ENCODE measurements around the gene NIF3L1. TPM values are rescaled to one million over a fixed set of nuclear protein-coding genes. Genes with fewer than 3 reads are reported as not detected.

The NIF3L1 gene
- total and polyA plus RNA-seq, 2 of the 13 experiments (the other 11 are each of a cell fraction or from before 2014, with no cell fraction given) = 67.9 to 75.2 TPM

DNA sequence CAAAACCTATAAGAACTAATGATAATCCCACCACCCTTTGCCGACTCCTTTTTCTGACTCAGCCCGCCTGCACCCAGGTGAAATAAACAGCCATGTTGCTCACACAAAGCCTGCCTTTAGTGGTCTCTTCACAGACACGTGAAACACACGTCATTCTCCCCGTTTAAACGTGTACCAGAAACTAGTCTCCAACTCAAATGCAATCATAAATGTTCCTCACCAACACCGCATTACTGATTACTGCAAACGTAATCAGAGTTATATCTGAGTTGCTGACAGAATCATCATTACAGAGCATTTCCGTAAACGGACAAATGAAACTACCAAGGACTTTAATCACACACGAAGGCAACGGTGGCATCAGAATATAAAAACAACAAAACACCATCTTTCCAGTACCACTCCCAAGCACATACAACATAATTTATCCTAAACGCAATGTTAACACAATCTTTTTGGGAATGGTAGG is 26.6 kb upstream of the NIF3L1 start (continued):
- no peak for TF ChIP-seq SUZ12 (IDR thresholded peaks at IDR 0.05; ENCODE audit: low read depth, low read length)
- 0 out of 2 replicates have a peak, but pooled peaks have one; percentile 18 for TF ChIP-seq TARDBP (CRISPR knock-in tag; IDR thresholded peaks at IDR 0.05)
- TF ChIP-seq NCOA1 (CRISPR knock-in tag; IDR thresholded peaks at IDR 0.05) = no peak
- TF ChIP-seq SNAI1 (CRISPR knock-in tag; IDR thresholded peaks at IDR 0.05; ENCODE audit: borderline replicate concordance) = no peak; the same call in 1 of the 2 replicates
- no peak for TF ChIP-seq ZBTB8A (CRISPR knock-in tag; IDR thresholded peaks at IDR 0.05; ENCODE audit: borderline replicate concordance, low read depth)
- no peak for TF ChIP-seq ATAD3A (CRISPR knock-in tag; IDR thresholded peaks at IDR 0.05)
- no peak for TF ChIP-seq PLRG1 (conservative IDR thresholded peaks at IDR 0.05)
- TF ChIP-seq, protein P1, sequence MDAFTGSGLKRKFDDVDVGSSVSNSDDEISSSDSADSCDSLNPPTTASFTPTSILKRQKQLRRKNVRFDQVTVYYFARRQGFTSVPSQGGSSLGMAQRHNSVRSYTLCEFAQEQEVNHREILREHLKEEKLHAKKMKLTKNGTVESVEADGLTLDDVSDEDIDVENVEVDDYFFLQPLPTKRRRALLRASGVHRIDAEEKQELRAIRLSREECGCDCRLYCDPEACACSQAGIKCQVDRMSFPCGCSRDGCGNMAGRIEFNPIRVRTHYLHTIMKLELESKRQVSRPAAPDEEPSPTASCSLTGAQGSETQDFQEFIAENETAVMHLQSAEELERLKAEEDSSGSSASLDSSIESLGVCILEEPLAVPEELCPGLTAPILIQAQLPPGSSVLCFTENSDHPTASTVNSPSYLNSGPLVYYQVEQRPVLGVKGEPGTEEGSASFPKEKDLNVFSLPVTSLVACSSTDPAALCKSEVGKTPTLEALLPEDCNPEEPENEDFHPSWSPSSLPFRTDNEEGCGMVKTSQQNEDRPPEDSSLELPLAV (CRISPR knock-in tag; conservative IDR thresholded peaks at IDR 0.05; ENCODE audit: low read depth) = no peak
- no peak for TF ChIP-seq MIER3 (CRISPR knock-in tag; IDR thresholded peaks at IDR 0.05; ENCODE audit: borderline replicate concordance)
- peak; percentile 78 for TF ChIP-seq ATF1 (CRISPR knock-in tag; IDR thresholded peaks at IDR 0.05)
- TF ChIP-seq MAFK (conservative IDR thresholded peaks at IDR 0.05 in 1 of 2, IDR thresholded peaks at IDR 0.05 in 1 of 2; ENCODE audit: low read length in 2 of 2) = no peak
- TF ChIP-seq ZNF33A (CRISPR knock-in tag; IDR thresholded peaks at IDR 0.05; ENCODE audit: borderline replicate concordance) = peak; percentile 52; the same call in 1 of the 2 replicates
- TF ChIP-seq, protein P2, sequence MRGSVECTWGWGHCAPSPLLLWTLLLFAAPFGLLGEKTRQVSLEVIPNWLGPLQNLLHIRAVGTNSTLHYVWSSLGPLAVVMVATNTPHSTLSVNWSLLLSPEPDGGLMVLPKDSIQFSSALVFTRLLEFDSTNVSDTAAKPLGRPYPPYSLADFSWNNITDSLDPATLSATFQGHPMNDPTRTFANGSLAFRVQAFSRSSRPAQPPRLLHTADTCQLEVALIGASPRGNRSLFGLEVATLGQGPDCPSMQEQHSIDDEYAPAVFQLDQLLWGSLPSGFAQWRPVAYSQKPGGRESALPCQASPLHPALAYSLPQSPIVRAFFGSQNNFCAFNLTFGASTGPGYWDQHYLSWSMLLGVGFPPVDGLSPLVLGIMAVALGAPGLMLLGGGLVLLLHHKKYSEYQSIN (CRISPR knock-in tag; IDR thresholded peaks at IDR 0.05; ENCODE audit: borderline replicate concordance) = no peak
- no peak for TF ChIP-seq NCOA2 (CRISPR knock-in tag; IDR thresholded peaks at IDR 0.05)
- no peak for TF ChIP-seq SPEN (CRISPR knock-in tag; IDR thresholded peaks at IDR 0.05; ENCODE audit: low read depth)
- TF ChIP-seq RNF2 (conservative IDR thresholded peaks at IDR 0.05; ENCODE audit: low read depth) = no peak
- no peak for TF ChIP-seq MYNN (CRISPR knock-in tag; IDR thresholded peaks at IDR 0.05; ENCODE audit: low read depth)
- no peak for TF ChIP-seq ZNF766 (CRISPR knock-in tag; IDR thresholded peaks at IDR 0.05; ENCODE audit: borderline replicate concordance)
- no peak for TF ChIP-seq ZNF83 (CRISPR knock-in tag; IDR thresholded peaks at IDR 0.05; ENCODE audit: borderline replicate concordance)
- TF ChIP-seq KLF15 (CRISPR knock-in tag; IDR thresholded peaks at IDR 0.05; ENCODE audit: borderline replicate concordance) = no peak
- TF ChIP-seq ZNF34 (CRISPR knock-in tag; IDR thresholded peaks at IDR 0.05; ENCODE audit: borderline replicate concordance) = no peak
- TF ChIP-seq, protein P3, sequence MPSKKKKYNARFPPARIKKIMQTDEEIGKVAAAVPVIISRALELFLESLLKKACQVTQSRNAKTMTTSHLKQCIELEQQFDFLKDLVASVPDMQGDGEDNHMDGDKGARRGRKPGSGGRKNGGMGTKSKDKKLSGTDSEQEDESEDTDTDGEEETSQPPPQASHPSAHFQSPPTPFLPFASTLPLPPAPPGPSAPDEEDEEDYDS (CRISPR knock-in tag; IDR thresholded peaks at IDR 0.05) = peak; percentile 76
- 0 out of 2 replicates have a peak, but pooled peaks have one; percentile 5 for TF ChIP-seq ZKSCAN8 (CRISPR knock-in tag; IDR thresholded peaks at IDR 0.05; ENCODE audit: borderline replicate concordance)
- TF ChIP-seq, protein P4, sequence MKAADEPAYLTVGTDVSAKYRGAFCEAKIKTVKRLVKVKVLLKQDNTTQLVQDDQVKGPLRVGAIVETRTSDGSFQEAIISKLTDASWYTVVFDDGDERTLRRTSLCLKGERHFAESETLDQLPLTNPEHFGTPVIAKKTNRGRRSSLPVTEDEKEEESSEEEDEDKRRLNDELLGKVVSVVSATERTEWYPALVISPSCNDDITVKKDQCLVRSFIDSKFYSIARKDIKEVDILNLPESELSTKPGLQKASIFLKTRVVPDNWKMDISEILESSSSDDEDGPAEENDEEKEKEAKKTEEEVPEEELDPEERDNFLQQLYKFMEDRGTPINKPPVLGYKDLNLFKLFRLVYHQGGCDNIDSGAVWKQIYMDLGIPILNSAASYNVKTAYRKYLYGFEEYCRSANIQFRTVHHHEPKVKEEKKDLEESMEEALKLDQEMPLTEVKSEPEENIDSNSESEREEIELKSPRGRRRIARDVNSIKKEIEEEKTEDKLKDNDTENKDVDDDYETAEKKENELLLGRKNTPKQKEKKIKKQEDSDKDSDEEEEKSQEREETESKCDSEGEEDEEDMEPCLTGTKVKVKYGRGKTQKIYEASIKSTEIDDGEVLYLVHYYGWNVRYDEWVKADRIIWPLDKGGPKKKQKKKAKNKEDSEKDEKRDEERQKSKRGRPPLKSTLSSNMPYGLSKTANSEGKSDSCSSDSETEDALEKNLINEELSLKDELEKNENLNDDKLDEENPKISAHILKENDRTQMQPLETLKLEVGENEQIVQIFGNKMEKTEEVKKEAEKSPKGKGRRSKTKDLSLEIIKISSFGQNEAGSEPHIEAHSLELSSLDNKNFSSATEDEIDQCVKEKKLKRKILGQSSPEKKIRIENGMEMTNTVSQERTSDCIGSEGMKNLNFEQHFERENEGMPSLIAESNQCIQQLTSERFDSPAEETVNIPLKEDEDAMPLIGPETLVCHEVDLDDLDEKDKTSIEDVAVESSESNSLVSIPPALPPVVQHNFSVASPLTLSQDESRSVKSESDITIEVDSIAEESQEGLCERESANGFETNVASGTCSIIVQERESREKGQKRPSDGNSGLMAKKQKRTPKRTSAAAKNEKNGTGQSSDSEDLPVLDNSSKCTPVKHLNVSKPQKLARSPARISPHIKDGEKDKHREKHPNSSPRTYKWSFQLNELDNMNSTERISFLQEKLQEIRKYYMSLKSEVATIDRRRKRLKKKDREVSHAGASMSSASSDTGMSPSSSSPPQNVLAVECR (CRISPR knock-in tag; IDR thresholded peaks at IDR 0.05; ENCODE audit: borderline replicate concordance) = peak; percentile 37; the same call in 1 of the 2 replicates
